PC-9 (cell line): ENCODE results near the gene LBHD2. TPM values are rescaled to one million over a fixed set of nuclear protein-coding genes. Genes with fewer than 3 reads are reported as not detected.

Source experiments
- BruUV-seq: library from RNA; stranded (reverse); fragments of 400-500 nt; replicated peaks from 2 replicates; lab custom pipeline; 2021; lab: Mats Ljungman, UMichigan
- CTCF ChIA-PET: fragments of 300-600 bp; sonication (Branson Sonifier 250); formaldehyde crosslinking; loops from one replicate; lab custom pipeline; 2022; ENCODE audit warnings: antibody characterized with exemption; lab: Charles Lee
- POLR2A ChIA-PET: fragments of 300-600 bp; sonication (Branson Sonifier 250); formaldehyde crosslinking; loops from one replicate; lab custom pipeline; 2022; ENCODE audit warnings: antibody characterized with exemption; ENCODE audit not compliant: unreplicated experiment; lab: Charles Lee
- DNase-seq, 2 experiments: peaks; one replicate each; pipeline versions ENCODE4 v3.0.0 to v3.0.0-alpha.2; 2015 to 2022; ENCODE audit warnings: mixed read lengths in 1 of 2
- H2AFZ ChIP-seq: fragments of 200-600 bp; sonication (generic); 2 replicates; pipeline ENCODE4 v1.8.1; 2017; ENCODE audit warnings: antibody characterized with exemption
- H3F3A ChIP-seq: fragments of 200-600 bp; sonication (generic); 2 replicates; pipeline ENCODE4 v1.8.1; 2017; ENCODE audit warnings: antibody characterized with exemption, mild to moderate bottlenecking, low read depth; ENCODE audit not compliant: insufficient read depth
- H3K27ac ChIP-seq: fragments of 200-600 bp; sonication (generic); 2 replicates; pipeline ENCODE4 v1.6.1; 2016; ENCODE audit warnings: mixed run types
- H3K27me3 ChIP-seq: fragments of 200-600 bp; sonication (generic); 2 replicates; pipeline ENCODE4 v1.6.1; 2016; ENCODE audit warnings: low read depth, mixed run types; ENCODE audit not compliant: insufficient read depth
- H3K36me3 ChIP-seq: fragments of 200-600 bp; sonication (generic); 2 replicates; pipeline ENCODE4 v1.6.1; 2016; ENCODE audit warnings: low read depth, mixed run types
- H3K4me1 ChIP-seq: fragments of 200-600 bp; sonication (generic); replicated peaks from 2 replicates; pipeline ENCODE4 v1.6.1; 2016; ENCODE audit warnings: mixed run types; ENCODE audit not compliant: insufficient read depth
- H3K4me2 ChIP-seq: fragments of 200-600 bp; sonication (generic); 2 replicates; pipeline ENCODE4 v1.6.1; 2017; ENCODE audit warnings: mixed run types
- H3K4me3 ChIP-seq: fragments of 200-600 bp; sonication (generic); 2 replicates; pipeline ENCODE4 v1.6.1; 2016; ENCODE audit warnings: mixed run types
- H3K79me2 ChIP-seq: fragments of 200-600 bp; sonication (generic); 2 replicates; pipeline ENCODE4 v1.6.1; 2017; ENCODE audit warnings: low read depth, mixed run types
- H3K9me2 ChIP-seq: fragments of 200-600 bp; sonication (generic); 2 replicates; pipeline ENCODE4 v1.8.1; 2017; ENCODE audit warnings: mild to moderate bottlenecking; ENCODE audit not compliant: insufficient read depth
- H3K9me3 ChIP-seq: fragments of 200-600 bp; sonication (generic); 2 replicates; pipeline ENCODE4 v1.8.1; 2016; ENCODE audit warnings: low read depth; ENCODE audit not compliant: insufficient read depth
- H4K20me1 ChIP-seq: fragments of 200-600 bp; sonication (generic); 2 replicates; pipeline ENCODE4 v1.8.1; 2017; ENCODE audit not compliant: insufficient read depth
- EZH2 ChIP-seq: fragments of 200-600 bp; sonication (generic); IDR thresholded peaks from 2 replicates; pipeline ENCODE4 v1.8.0; 2017; ENCODE audit warnings: antibody characterized with exemption, low read depth
- intact Hi-C: fragments of 100-400 bp; cut with micrococcal nuclease; formaldehyde crosslinking; loops from one replicate; pipeline ENCODE4 v1.10.0; 2022; ENCODE audit not compliant: unreplicated experiment
- total RNA-seq: library from RNA; stranded (reverse); gene quantifications from 2 replicates; pipeline ENCODE4 v1.2.3, GENCODE V29; 2021
- TF ChIP-seq, protein P1 (sequence below): fragments of 200-600 bp; sonication (generic); conservative IDR thresholded peaks from 2 replicates; pipeline ENCODE4 v1.6.1; 2017; ENCODE audit warnings: mixed run types, antibody characterized with exemption, mild to moderate bottlenecking, moderate library complexity

LBHD2 gene
- total RNA-seq, 1 experiment from 2014 or later, result 0.52 TPM

DNA sequence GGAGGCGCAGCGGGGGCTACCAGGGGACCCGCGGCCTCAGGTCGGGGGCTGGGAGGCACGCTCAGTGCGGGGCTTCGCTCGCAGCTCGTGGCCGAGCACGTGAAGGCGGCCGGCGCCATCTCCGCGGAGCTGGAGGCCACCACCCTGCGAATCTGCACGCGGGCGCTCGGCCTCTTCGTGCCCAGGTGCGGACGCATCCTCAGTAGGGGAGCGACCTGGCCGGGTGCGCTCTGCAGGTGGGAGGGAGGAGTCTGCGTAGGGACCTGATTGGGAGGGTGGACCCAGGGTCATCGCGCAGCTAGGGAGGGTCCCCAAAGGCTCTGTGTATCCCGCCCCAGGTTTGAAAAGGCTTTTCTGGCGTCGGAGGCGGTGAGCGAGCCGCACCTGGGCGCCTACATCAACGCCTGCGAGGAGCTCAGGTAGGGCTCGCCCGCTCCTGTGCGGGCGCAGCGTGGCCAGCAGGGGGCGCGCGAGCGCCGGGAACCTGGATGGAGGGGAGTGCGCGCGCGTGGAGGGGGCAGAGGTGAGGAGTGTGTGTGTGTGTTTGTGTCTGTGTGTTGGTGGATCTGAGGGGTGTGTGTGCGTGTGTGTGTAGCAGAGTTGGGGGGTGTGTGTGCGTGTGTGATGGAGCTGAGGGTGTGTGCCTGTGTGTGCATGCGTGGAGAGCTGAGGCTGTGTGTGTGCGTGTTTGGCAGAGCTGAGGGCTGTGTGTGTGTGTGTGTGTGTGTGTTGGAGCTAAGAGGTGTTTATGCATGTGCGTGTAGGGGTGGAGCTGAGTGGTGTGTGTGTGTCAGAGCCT is 20.8 kb downstream of the LBHD2 start:
- H4K20me1 ChIP-seq, result no peaks in the 10 kb centered on the region
- peaks cover 68% of the 10 kb centered on the region for H3K4me1 ChIP-seq
- H3K36me3 ChIP-seq, result no peaks in the 10 kb centered on the region
- intact Hi-C loops, result loop anchor here (1.0 to 10.0 kb wide), 9 partner anchors 17 to 290 kb away; partner anchors contain the start of gene EIF5
- CTCF ChIA-PET, result interaction anchor here (0.5 to 2.8 kb wide), 46 partner anchors 9 to 511 kb away, joined by 3 to 83 read pairs (median 5); partner anchors contain the start of gene TNFAIP2
- POLR2A ChIA-PET, result interaction anchor here (0.6 to 0.9 kb wide), 3 partner anchors 182 to 1863 kb away, joined by 3 to 5 read pairs (median 4); partner anchors contain the start of gene EIF5
- peak; percentile 76 to 93 for DNase-seq
- H3K4me3 ChIP-seq, result peak overlapping the region; percentile 54; the same call in 1 of the 2 replicates
- no peaks in the 10 kb centered on the region for H3K79me2 ChIP-seq
- H3K27ac ChIP-seq, result no peak overlapping the region
- H3K4me2 ChIP-seq, result peak overlapping the region; percentile 72
- no peaks in the 10 kb centered on the region for H3K9me3 ChIP-seq
- H3K27me3 ChIP-seq, result no peaks in the 10 kb centered on the region
- H2AFZ ChIP-seq, result peak overlapping the region; percentile 29; the same call in 1 of the 2 replicates
- no peaks in the 10 kb centered on the region for H3K9me2 ChIP-seq
- TF ChIP-seq, protein P1, sequence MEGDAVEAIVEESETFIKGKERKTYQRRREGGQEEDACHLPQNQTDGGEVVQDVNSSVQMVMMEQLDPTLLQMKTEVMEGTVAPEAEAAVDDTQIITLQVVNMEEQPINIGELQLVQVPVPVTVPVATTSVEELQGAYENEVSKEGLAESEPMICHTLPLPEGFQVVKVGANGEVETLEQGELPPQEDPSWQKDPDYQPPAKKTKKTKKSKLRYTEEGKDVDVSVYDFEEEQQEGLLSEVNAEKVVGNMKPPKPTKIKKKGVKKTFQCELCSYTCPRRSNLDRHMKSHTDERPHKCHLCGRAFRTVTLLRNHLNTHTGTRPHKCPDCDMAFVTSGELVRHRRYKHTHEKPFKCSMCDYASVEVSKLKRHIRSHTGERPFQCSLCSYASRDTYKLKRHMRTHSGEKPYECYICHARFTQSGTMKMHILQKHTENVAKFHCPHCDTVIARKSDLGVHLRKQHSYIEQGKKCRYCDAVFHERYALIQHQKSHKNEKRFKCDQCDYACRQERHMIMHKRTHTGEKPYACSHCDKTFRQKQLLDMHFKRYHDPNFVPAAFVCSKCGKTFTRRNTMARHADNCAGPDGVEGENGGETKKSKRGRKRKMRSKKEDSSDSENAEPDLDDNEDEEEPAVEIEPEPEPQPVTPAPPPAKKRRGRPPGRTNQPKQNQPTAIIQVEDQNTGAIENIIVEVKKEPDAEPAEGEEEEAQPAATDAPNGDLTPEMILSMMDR, result peak; percentile 100
- TF ChIP-seq EZH2, result no peak
- peaks cover 64% of the 10 kb centered on the region for H3F3A ChIP-seq
- no TSS peak for BruUV-seq

DNA sequence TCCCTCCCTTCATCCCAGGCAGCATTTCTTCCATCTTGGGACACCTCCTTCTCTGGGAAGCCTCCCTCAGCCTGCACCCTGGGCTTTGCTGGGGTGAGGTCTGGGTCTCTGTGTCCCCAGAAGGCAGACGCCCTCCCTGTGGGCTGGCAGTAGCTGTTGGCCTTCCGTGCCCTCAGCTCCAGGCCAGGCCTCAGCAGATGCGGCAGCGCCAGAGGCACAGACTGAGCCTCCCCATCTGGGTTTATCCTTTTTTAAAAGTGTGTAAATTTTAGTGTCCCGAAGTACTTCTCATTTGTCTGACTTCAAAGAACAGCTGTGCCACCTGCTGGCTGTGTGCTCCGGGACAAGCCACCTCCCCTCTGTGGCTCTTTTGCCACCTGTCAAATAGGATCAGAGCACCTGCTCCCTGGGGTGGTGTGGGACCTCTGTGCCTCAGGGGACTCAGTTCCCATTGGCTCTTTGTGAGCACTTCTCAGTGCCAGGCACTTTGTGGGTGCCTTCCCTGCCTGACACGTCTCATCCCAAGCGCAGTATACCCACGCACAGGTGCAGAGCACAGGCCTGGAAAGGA is 21.7 kb downstream of the LBHD2 start:
- no peaks in the 10 kb centered on the region for H3K9me3 ChIP-seq
- peaks cover 64% of the 10 kb centered on the region for H3F3A ChIP-seq
- H3K27me3 ChIP-seq, result no peaks in the 10 kb centered on the region
- intact Hi-C loops, result loop anchor here (1.0 to 10.0 kb wide), 9 partner anchors 17 to 289 kb away; partner anchors contain the start of gene EIF5
- H2AFZ ChIP-seq, result no peak overlapping the region
- H3K4me3 ChIP-seq, result no peak overlapping the region
- ChIA-PET CTCF (interaction anchor here (0.6 to 2.8 kb wide), 26 partner anchors 9 to 285 kb away, joined by 3 to 83 read pairs (median 8); partner anchors contain the start of gene TNFAIP2), POLR2A (interaction anchor here (0.7 to 0.9 kb wide), 2 partner anchors 181 to 229 kb away, joined by 3 to 4 read pairs; partner anchors contain the start of gene EIF5)
- H4K20me1 ChIP-seq, result no peaks in the 10 kb centered on the region
- H3K27ac ChIP-seq, result no peak overlapping the region
- BruUV-seq, result no TSS peak
- H3K4me1 ChIP-seq, result peaks cover 68% of the 10 kb centered on the region
- peak; percentile 59 to 72 for DNase-seq
- no peaks in the 10 kb centered on the region for H3K9me2 ChIP-seq
- no peaks in the 10 kb centered on the region for H3K79me2 ChIP-seq
- no peaks in the 10 kb centered on the region for H3K36me3 ChIP-seq
- TF ChIP-seq EZH2, result no peak
- TF ChIP-seq, protein P1, result peak; percentile 43
- H3K4me2 ChIP-seq, result peak overlapping the region; percentile 72

DNA sequence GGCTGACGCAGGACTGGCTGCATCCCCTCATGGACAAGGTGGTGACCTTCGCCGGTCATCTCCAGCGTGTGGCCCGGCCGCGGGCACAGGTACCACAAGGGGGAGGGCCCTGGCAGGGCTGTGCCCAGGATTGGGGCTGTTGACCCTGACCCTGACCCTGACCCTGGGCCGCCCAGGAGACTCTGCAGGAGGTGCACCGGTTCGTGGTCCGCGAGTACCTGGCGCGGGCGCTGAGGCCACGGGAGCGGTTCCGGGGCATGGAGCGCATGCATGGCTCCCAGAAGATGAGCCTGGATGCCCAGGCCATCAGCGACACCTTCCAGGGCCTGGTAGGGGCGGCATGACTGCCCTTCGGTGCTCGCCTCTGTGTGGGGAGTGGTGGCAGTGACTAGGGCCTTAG is 23.4 kb downstream of the LBHD2 start:
- BruUV-seq, result no TSS peak
- no peak for DNase-seq
- no peaks in the 10 kb centered on the region for H4K20me1 ChIP-seq
- H3K4me1 ChIP-seq, result peaks cover 71% of the 10 kb centered on the region
- H3F3A ChIP-seq, result peaks cover 67% of the 10 kb centered on the region
- H3K9me2 ChIP-seq, result no peaks in the 10 kb centered on the region
- ChIA-PET CTCF (no interaction called here), POLR2A (no interaction called here)
- H3K36me3 ChIP-seq, result no peaks in the 10 kb centered on the region
- H2AFZ ChIP-seq, result no peak overlapping the region
- no peak overlapping the region for H3K4me3 ChIP-seq
- no peaks in the 10 kb centered on the region for H3K9me3 ChIP-seq
- TF ChIP-seq EZH2, result no peak
- TF ChIP-seq, protein P1, result no peak
- intact Hi-C loops, result loop anchor here (10.0 kb wide), 1 partner anchor 287 kb away; no protein-coding TSS in a partner anchor
- no peaks in the 10 kb centered on the region for H3K79me2 ChIP-seq
- H3K27ac ChIP-seq, result no peak overlapping the region
- no peaks in the 10 kb centered on the region for H3K27me3 ChIP-seq
- H3K4me2 ChIP-seq, result no peak overlapping the region
